HepG2 (cell line): ENCODE results near the gene RUNX3. TPM values are rescaled to one million over a fixed set of nuclear protein-coding genes. Genes with fewer than 3 reads are reported as not detected.

Source experiments
- CENPT ChIP-seq: sonication (generic); formaldehyde crosslinking; IDR thresholded peaks from 2 replicates; pipeline ENCODE4 v1.8.0; 2022; ENCODE audit warnings: low read depth, mild to moderate bottlenecking, moderate library complexity, missing genetic modification reagents
- FOXA1 ChIP-seq, 2 experiments: fragments of 450-650 bp in 1 of 2; sonication (generic) in 1 of 2; formaldehyde crosslinking in 1 of 2; IDR thresholded peaks; 2 replicates each; pipeline versions ENCODE4 v1.4.0 to v1.6.1; 2016 to 2020; ENCODE audit warnings: missing genetic modification reagents in 1 of 2
- HOXA5 ChIP-seq: sonication (generic); formaldehyde crosslinking; IDR thresholded peaks from 2 replicates; pipeline ENCODE4 v1.4.0; 2020; ENCODE audit warnings: missing genetic modification reagents
- MBNL3 ChIP-seq: fragments of 250-450 bp; sonication (Bioruptor Pico); conservative IDR thresholded peaks from 2 replicates; pipeline ENCODE4 v1.8.0; 2022; ENCODE audit warnings: mild to moderate bottlenecking, inconsistent platforms
- MLX ChIP-seq: IDR thresholded peaks from 2 replicates; pipeline ENCODE4 v1.6.1; 2016
- MTA3 ChIP-seq: sonication (generic); formaldehyde crosslinking; IDR thresholded peaks from 2 replicates; pipeline ENCODE4 v1.4.0; 2020; ENCODE audit warnings: missing genetic modification reagents
- SSRP1 ChIP-seq: IDR thresholded peaks from 2 replicates; pipeline ENCODE4 v1.6.1; 2016; ENCODE audit warnings: control low read depth
- SUZ12 ChIP-seq: fragments of 150-350 bp; IDR thresholded peaks from 2 replicates; pipeline ENCODE4 v1.6.1; 2014; ENCODE audit warnings: low read depth, low read length
- TARDBP ChIP-seq: sonication (generic); formaldehyde crosslinking; IDR thresholded peaks from 2 replicates; pipeline ENCODE4 v1.8.0; 2022; ENCODE audit warnings: mild to moderate bottlenecking, missing genetic modification reagents
- ZNF225 ChIP-seq: sonication (generic); formaldehyde crosslinking; IDR thresholded peaks from 2 replicates; pipeline ENCODE4 v1.4.0; 2020; ENCODE audit warnings: mild to moderate bottlenecking, missing genetic modification reagents
- ZNF337 ChIP-seq: sonication (generic); formaldehyde crosslinking; IDR thresholded peaks from 2 replicates; pipeline ENCODE4 v1.5.1; 2020; ENCODE audit warnings: missing genetic modification reagents, low read depth, mild to moderate bottlenecking, borderline replicate concordance
- ZNF576 ChIP-seq: sonication (generic); formaldehyde crosslinking; IDR thresholded peaks from 2 replicates; pipeline ENCODE4 v1.4.0; 2020; ENCODE audit warnings: mild to moderate bottlenecking, missing genetic modification reagents
- polyA plus RNA-seq, 8 experiments: library from polyadenylated mRNA; depleted of rRNA in 3 of 8; stranded (reverse) in 7 of 8; unstranded in 1 of 8; fragments of >200 nt; fragmentation: Illumina TruSeq in 4 of 8; extraction: Trizol in 4 of 8; gene quantifications; 2 replicates each; pipeline versions ENCODE4 v1.2.1 to v1.2.3, GENCODE V29; 2011 to 2016; ENCODE audit warnings: low read depth in 4 of 8, missing spikeins in 1 of 8, mixed read lengths in 1 of 8; ENCODE audit not compliant: insufficient read depth in 1 of 8
- total RNA-seq, 5 experiments: library from RNA; depleted of rRNA; stranded (reverse); fragments of >200 nt; fragmentation: Illumina TruSeq; extraction: Trizol; gene quantifications; 2 replicates each; pipeline ENCODE4 v1.2.3, GENCODE V29; 2016; ENCODE audit warnings: low read depth in 1 of 5
- TF ChIP-seq, protein P1 (sequence below), 2 experiments: fragments of 450-650 bp in 1 of 2; sonication (generic) in 1 of 2; formaldehyde crosslinking in 1 of 2; IDR thresholded peaks; 2 replicates each; pipeline versions ENCODE4 v1.6.1 to v1.8.0; 2016 to 2022; ENCODE audit warnings: antibody characterized with exemption in 1 of 2, mild to moderate bottlenecking in 1 of 2, missing genetic modification reagents in 1 of 2
- TF ChIP-seq, protein P2 (sequence below): sonication (generic); formaldehyde crosslinking; IDR thresholded peaks from 2 replicates; pipeline ENCODE4 v1.8.0; 2022; ENCODE audit warnings: mild to moderate bottlenecking, missing genetic modification reagents
- TF ChIP-seq, protein P3 (sequence below): IDR thresholded peaks from 2 replicates; pipeline ENCODE4 v1.6.1; 2016; ENCODE audit warnings: missing biosample characterization, missing genetic modification reagents, low read depth

The RUNX3 gene
- total and polyA plus RNA-seq, 2 of the 13 experiments (the other 11 are each of a cell fraction or from before 2014, with no cell fraction given) = 0.04 to 0.22 TPM

DNA sequence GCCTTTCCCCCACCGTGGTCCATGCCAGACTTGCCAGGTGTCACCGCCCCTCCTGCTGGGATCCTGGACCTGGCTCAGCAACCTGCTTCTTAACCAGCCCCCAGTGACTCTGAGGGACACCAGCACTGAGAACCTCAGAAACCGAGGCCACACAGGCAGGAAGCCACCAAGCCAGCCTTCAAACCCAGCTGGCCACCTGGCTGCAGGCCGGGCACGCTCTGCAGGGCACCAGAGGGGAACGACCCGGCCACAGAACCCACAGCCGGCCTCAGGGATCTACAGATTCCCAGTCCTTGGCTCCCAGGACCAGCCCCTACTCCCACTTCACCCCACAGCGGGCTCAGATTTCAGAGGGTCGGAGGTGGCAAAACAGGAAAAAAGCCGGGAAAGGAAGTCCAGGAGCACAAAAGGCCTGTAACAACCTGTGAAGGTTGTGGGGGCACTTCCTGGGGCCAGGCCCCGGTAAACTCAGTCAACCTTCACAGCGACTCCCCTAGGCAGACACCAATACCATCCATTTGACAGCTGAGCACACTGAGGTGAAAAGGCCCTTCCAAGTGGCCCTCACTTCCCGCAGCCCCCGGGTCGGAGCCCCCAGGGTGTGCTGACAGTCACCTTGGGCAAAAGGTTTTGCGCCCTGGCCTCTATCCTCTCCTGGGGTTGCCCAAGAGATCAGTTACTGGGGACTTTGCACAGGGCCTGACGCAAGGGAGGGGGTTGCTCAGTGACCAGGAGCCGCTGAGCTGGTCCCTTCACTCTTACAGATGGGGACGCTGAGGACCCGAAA, 14.1 kb downstream of the RUNX3 start (continued):
- TF ChIP-seq, protein P1, sequence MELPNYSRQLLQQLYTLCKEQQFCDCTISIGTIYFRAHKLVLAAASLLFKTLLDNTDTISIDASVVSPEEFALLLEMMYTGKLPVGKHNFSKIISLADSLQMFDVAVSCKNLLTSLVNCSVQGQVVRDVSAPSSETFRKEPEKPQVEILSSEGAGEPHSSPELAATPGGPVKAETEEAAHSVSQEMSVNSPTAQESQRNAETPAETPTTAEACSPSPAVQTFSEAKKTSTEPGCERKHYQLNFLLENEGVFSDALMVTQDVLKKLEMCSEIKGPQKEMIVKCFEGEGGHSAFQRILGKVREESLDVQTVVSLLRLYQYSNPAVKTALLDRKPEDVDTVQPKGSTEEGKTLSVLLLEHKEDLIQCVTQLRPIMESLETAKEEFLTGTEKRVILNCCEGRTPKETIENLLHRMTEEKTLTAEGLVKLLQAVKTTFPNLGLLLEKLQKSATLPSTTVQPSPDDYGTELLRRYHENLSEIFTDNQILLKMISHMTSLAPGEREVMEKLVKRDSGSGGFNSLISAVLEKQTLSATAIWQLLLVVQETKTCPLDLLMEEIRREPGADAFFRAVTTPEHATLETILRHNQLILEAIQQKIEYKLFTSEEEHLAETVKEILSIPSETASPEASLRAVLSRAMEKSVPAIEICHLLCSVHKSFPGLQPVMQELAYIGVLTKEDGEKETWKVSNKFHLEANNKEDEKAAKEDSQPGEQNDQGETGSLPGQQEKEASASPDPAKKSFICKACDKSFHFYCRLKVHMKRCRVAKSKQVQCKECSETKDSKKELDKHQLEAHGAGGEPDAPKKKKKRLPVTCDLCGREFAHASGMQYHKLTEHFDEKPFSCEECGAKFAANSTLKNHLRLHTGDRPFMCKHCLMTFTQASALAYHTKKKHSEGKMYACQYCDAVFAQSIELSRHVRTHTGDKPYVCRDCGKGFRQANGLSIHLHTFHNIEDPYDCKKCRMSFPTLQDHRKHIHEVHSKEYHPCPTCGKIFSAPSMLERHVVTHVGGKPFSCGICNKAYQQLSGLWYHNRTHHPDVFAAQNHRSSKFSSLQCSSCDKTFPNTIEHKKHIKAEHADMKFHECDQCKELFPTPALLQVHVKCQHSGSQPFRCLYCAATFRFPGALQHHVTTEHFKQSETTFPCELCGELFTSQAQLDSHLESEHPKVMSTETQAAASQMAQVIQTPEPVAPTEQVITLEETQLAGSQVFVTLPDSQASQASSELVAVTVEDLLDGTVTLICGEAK (IDR thresholded peaks at IDR 0.05) = no peak
- TF ChIP-seq, protein P1 (CRISPR knock-in tag; IDR thresholded peaks at IDR 0.05) = no peak
- TF ChIP-seq CENPT (CRISPR knock-in tag) (no peak), TARDBP (no peak), HOXA5 (no peak), SUZ12 (no peak), MBNL3 (no peak), ZNF225 (CRISPR knock-in tag) (no peak), MLX (CRISPR knock-in tag) (no peak), MTA3 (no peak), FOXA1 (IDR thresholded peaks at IDR 0.05) (no peak), FOXA1 (CRISPR knock-in tag; IDR thresholded peaks at IDR 0.05) (no peak), SSRP1 (no peak), ZNF576 (CRISPR knock-in tag) (no peak), ZNF337 (CRISPR knock-in tag) (peak; percentile 83; the same call in 1 of the 2 replicates)
- TF ChIP-seq, protein P2, sequence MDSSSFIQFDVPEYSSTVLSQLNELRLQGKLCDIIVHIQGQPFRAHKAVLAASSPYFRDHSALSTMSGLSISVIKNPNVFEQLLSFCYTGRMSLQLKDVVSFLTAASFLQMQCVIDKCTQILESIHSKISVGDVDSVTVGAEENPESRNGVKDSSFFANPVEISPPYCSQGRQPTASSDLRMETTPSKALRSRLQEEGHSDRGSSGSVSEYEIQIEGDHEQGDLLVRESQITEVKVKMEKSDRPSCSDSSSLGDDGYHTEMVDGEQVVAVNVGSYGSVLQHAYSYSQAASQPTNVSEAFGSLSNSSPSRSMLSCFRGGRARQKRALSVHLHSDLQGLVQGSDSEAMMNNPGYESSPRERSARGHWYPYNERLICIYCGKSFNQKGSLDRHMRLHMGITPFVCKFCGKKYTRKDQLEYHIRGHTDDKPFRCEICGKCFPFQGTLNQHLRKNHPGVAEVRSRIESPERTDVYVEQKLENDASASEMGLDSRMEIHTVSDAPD = no peak
- TF ChIP-seq, protein P3, sequence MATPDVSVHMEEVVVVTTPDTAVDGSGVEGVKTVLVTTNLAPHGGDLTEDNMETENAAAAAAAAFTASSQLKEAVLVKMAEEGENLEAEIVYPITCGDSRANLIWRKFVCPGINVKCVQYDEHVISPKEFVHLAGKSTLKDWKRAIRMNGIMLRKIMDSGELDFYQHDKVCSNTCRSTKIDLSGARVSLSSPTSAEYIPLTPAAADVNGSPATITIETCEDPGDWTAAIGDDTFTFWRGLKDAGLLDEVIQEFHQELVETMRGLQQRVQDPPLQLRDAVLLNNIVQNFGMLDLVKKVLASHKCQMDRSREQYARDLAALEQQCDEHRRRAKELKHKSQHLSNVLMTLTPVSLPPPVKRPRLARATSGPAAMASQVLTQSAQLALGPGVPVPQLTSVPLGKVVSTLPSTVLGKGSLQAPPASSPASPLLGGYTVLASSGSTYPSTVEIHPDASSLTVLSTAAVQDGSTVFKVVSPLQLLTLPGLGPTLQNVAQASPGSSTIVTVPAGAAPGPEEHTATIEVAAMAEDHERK = no peak
